ENCODE data around the gene SV2B.

GRCh38 chr15:91336687-91337086 is 236.6 kb downstream of the SV2B start:
- TF ChIP-seq SIN3A (IDR thresholded peaks at IDR 0.05; ENCODE audit: borderline replicate concordance, insufficient read depth, low read length) (no peak), TAF1 (IDR thresholded peaks at IDR 0.05; ENCODE audit: borderline replicate concordance, insufficient read depth, low read length) (no peak), REST (IDR thresholded peaks at IDR 0.05; ENCODE audit: insufficient read depth in 1 of 2, low read depth in 2 of 2, low read length in 2 of 2) (no peak), POLR2AphosphoS5 (IDR thresholded peaks at IDR 0.05; ENCODE audit: low read depth, low read length) (no peak), FOXP2 (optimal IDR thresholded peaks at IDR 0.05; ENCODE audit: borderline replicate concordance, extremely low read depth, extremely low read length, insufficient read depth) (no peak)

Data from PFSK-1 (cell line).